ENCODE results near the gene NID2.

- no peak for TF ChIP-seq POLR2A (IDR thresholded peaks at IDR 0.05)
- no peak for TF ChIP-seq CTCF (IDR thresholded peaks at IDR 0.05 in 8 of 11, conservative IDR thresholded peaks at IDR 0.05 in 3 of 11)
Observed at GRCh38 chr14:52117111-52117832, 48.4 kb upstream of the NID2 start.

Data from spleen (tissue), 7 donors.